ENCODE data around the gene PRICKLE4.
"Not testable (repeated sequence)": the region's sequence is repeated elsewhere in the genome, so short reads cannot be mapped to it uniquely, and the experiment has no call there.

The PRICKLE4 gene

DNA sequence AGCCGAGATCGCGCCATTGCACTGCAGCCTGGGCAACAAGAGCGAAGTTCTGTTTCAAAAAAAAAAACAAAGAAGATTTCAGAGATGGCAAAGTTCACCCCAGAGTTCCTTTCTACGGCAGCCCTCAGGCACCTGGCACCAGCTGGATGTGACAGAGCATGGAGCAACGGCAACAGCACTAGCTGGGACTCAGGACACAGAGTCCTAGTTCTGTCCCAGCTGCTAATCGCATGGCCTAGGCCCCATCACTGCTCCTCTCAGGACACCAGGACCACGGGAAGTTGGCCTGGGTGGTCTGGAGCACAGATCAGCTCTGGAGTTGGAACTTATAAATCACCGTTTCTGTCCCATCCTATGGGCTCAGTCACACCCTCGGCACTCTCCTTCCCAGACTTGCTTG, 34.5 kb upstream of the PRICKLE4 start:
- no peak for DNase-seq

GRCh38 chr6:41747256-41748101, 33.1 kb upstream of the PRICKLE4 start, which contains the start of gene PGC:
TSS of gene PGC (minus strand) at chr6:41747397. CDS start at chr6:41747334, 63 bp downstream.
- no peak for DNase-seq

- no peak for DNase-seq
These were observed 32.5 kb upstream of the PRICKLE4 start for GRCh38 chr6:41748102-41748477.

DNA sequence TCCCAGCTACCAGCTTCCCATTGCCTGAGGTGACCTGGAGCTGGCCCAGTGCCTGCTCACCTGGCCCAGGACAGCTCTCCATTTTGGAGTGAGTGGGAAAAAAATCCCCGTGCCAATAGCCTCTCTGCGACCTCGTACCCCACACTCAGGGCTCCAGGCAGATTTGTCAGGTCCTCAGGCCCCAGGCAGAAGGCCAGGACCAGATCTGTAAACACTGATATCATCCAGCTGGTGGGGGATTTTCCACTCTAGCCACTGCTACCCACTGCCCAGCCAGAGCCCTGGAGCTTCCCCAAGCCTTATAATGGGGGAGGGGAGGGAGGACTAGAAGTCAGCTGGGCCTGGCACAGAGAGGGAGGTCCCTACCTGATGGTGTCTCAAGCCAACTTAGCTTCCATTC, 32.0 kb upstream of the PRICKLE4 start:
- no peak for DNase-seq

GRCh38 chr6:41750374-41750773, 30.2 kb upstream of the PRICKLE4 start:
- no peak for DNase-seq

DNA sequence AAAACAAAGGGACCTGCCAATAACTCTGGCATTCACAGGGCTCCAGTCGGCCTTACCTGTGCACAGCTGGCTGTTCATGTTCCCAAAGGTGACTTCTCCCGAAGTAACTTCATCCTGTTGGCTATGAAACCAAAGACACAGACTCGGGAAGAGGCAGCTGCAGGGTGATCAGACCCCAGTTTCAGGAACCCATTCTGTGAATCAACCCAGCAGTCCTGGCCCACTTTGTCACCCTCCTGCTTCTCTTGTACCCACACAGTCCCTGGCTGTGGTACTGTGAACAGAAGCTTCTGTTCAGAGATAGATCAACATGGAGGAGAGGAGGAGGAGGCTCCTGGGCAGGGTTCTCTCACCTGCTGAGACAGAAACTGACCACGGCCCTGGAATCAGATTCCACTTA, 24.7 kb upstream of the PRICKLE4 start:
- no peak for DNase-seq

GRCh38 chr6:41756354-41756753, 24.2 kb upstream of the PRICKLE4 start:
- DNase-seq = no peak

DNA sequence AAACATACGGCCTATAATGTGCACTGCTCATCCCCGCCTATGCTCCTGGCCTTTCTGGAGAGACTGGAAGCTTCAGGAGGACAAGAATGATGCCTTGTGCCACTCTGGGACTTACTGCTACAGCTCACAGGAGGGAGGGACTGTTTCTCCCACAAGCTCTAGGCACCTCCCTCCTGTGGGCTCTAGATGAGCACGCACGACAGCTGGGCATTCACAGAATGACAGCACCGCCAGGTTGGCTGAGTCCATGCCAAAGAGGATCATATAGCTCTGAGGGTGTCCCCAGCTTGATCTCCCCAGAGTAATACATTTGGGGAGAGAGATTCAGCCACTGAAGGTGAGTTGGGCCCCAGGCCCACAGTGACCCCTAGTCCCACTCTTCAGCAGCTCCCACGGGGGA, 23.3 kb upstream of the PRICKLE4 start:
- no peak for DNase-seq

DNA sequence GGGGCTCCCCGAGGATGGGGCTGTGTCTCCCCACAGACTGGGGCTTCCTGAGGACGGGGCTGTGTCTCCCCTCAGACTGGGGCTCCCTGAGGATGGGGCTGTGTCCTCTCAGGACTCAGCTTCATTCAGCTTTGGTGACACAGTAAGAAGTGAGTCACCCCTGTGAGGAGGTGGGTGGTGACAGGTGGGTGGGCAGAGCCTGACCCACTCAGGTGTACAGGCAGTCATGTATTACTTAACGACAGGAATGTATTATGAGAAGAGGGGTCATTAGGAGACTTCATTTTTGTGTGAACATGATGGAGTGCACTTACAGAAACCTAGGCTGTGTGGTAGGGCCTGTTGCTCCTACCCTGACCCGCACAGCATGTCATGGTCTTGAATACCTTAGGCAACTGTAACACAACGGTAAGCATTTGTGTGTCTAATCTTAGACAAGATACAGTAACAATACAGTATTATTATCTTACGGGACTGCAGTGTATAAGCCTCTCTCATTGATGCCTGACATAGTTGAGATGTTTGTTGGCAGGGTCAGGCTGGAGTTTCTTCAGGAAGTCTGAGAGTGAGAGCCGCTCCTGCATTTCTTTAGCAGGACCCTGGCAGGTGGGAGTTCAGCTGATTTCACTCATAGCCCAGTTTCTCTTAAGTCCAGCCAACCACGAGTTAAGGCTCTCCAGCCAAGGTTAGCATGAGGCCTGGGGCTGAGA, 22.5 kb upstream of the PRICKLE4 start:
- no peak for DNase-seq

- DNase-seq = no peak
These were observed 21.9 kb upstream of the PRICKLE4 start for GRCh38 chr6:41758641-41759035.

- DNase-seq = no peak
These were observed 21.3 kb upstream of the PRICKLE4 start for GRCh38 chr6:41759106-41759904.

- no peak for DNase-seq
These were observed 20.5 kb upstream of the PRICKLE4 start for GRCh38 chr6:41759905-41760579.

GRCh38 chr6:41763470-41763869, 17.1 kb upstream of the PRICKLE4 start:
- no peak for DNase-seq

- not testable (repeated sequence) for DNase-seq
These were observed 14.4 kb upstream of the PRICKLE4 start for GRCh38 chr6:41766043-41766664.

GRCh38 chr6:41767112-41767833, 13.3 kb upstream of the PRICKLE4 start:
- no peak for DNase-seq

- DNase-seq = no peak
These were observed 11.9 kb upstream of the PRICKLE4 start for GRCh38 chr6:41768545-41769308.

DNA sequence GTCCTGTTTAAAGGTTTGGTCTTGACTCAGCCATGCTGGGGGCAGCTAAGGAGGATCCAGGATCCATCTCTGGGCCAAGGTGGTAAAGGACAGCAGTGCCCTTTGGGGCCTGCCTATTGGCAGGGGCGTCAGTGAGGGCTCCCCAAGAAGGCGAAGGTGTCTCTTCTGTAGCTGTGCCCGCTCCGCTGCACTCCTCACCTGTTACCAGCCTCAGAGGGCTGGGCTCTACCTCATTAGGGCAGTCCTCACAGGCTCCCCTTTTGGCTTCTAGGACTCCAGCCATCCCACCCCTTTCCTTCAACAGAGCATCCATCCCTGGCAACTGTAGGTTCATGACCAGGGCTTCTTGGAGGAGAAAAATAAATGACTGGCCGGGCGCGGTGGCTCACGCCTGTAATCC, 11.2 kb upstream of the PRICKLE4 start:
- DNase-seq = no peak

GRCh38 chr6:41770381-41771057, 10.1 kb upstream of the PRICKLE4 start:
- no peak for DNase-seq

DNA sequence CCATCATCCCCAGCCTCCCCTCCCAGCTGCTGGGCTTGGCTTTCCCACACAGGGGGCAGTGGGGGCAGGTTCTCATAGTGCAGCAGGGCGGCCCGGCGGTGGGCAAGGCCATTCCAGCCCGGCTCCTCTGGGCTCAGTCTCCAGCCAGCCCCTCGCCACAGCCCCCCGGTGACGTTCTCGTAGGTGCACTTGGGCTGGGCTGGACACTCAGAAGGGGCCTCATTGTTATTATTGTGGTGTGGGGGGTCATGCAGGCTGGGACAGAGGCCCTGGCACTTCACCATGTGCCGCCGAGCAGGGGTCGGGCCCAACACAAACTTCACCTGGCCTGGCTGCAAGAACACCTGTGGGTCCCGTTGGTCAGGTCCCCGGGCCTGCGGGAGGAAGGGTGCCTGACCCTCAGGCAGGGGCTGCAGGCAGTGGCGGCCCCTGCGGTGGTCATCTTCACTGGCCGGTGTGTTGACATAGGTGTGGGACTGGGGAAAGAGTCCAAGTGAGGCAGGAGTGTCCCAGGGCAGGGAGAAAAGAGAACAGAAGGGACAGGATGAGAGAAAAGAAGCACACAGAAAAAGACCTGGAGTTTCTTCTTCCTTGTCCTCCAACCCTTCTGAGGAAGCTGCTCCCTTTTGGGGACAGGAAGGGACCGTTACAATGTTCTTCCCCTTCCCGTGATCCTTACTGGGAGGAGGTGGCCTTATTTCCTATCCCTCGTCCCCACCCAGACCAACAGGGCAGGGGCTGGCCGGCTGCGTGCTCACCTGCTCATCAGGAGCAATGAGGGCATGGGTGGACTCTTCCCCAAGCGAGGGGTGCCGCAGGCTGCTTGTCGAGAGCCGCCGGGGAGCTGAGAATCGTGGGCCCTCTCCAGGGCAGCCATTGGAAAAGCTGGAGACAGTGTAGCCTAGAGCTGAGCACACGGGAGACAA, 9.3 kb upstream of the PRICKLE4 start:
- DNase-seq = no peak

Data from stimulated activated CD8-positive, alpha-beta memory T cell treated with anti-CD3 and anti-CD28 coated beads, Interleukin-4, amount 100 ng/mL, for 48 hours (primary cell).